Osteocyte (in vitro differentiated cells): ENCODE data around the gene STING1. TPM values are rescaled to one million over a fixed set of nuclear protein-coding genes. Genes with fewer than 3 reads are reported as not detected.
"Not testable (repeated sequence)": the region's sequence is repeated elsewhere in the genome, so short reads cannot be mapped to it uniquely, and the experiment has no call there.

Source experiments
- DNase-seq: peaks from one replicate; pipeline ENCODE4 v3.0.0; 2021; ENCODE audit warnings: mixed read lengths; ENCODE audit not compliant: unreplicated experiment; ENCODE audit errors: extremely low spot score
- H3K27ac Mint-ChIP-seq: one replicate; pipeline ENCODE4 v1.8.0; 2021; ENCODE audit warnings: mild to moderate bottlenecking, mixed read lengths; ENCODE audit not compliant: unreplicated experiment
- H3K27me3 Mint-ChIP-seq: one replicate; pipeline ENCODE4 v1.8.0; 2021; ENCODE audit warnings: mixed read lengths; ENCODE audit not compliant: unreplicated experiment
- H3K36me3 Mint-ChIP-seq: one replicate; pipeline ENCODE4 v1.8.0; 2021; ENCODE audit warnings: mixed read lengths; ENCODE audit not compliant: unreplicated experiment
- H3K4me1 Mint-ChIP-seq: one replicate; pipeline ENCODE4 v1.8.0; 2021; ENCODE audit warnings: mixed read lengths; ENCODE audit not compliant: unreplicated experiment
- H3K4me3 Mint-ChIP-seq: one replicate; pipeline ENCODE4 v1.8.0; 2021; ENCODE audit warnings: mild to moderate bottlenecking, moderate library complexity, mixed read lengths; ENCODE audit not compliant: unreplicated experiment
- H3K9me3 Mint-ChIP-seq: one replicate; pipeline ENCODE4 v1.8.0; 2021; ENCODE audit warnings: mixed read lengths; ENCODE audit not compliant: unreplicated experiment
- total RNA-seq: library from RNA; stranded (reverse); gene quantifications from 2 replicates; pipeline ENCODE4 v1.2.1, GENCODE V29; 2021
- TF ChIP-seq, protein P1 (sequence below): fragments of 200-600 bp; sonication (generic); IDR thresholded peaks from 2 replicates; pipeline ENCODE4 v1.5.0; 2021; ENCODE audit warnings: antibody characterized with exemption, mild to moderate bottlenecking, moderate library complexity

STING1 gene
- total RNA-seq, 1 donor from 2014 or later, result 61.6 TPM

- Mint-ChIP-seq H3K4me3 (no peak overlapping the region), H3K27me3 (no peaks in the 10 kb centered on the region), H3K4me1 (peaks cover 12% of the 10 kb centered on the region), H3K27ac (no peak overlapping the region), H3K9me3 (no peaks in the 10 kb centered on the region), H3K36me3 (no peaks in the 10 kb centered on the region)
- DNase-seq, result no peak
- TF ChIP-seq, protein P1, sequence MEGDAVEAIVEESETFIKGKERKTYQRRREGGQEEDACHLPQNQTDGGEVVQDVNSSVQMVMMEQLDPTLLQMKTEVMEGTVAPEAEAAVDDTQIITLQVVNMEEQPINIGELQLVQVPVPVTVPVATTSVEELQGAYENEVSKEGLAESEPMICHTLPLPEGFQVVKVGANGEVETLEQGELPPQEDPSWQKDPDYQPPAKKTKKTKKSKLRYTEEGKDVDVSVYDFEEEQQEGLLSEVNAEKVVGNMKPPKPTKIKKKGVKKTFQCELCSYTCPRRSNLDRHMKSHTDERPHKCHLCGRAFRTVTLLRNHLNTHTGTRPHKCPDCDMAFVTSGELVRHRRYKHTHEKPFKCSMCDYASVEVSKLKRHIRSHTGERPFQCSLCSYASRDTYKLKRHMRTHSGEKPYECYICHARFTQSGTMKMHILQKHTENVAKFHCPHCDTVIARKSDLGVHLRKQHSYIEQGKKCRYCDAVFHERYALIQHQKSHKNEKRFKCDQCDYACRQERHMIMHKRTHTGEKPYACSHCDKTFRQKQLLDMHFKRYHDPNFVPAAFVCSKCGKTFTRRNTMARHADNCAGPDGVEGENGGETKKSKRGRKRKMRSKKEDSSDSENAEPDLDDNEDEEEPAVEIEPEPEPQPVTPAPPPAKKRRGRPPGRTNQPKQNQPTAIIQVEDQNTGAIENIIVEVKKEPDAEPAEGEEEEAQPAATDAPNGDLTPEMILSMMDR, result no peak
These were observed 5.7 kb upstream of the STING1 start for GRCh38 chr5:139488260-139488659.

DNA sequence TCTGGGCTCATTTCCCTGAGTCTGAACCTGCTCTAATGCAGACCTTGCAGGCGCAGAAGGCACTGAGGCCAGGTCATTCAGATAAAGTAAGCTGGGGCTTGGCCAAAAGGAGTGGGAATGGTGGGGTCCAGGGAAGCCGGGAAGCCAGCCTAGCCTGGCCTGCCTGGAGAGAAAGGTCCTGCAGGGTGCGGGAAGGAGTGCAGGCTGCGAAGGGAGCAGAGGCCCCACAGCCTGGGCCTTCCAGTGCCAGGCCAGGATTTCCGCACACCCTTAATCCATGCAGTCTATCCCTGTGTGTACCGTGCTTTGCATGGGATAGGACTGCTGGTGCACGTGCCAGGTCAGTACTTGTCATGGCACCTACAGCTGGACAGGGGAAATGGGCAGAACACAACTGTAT is 3.6 kb upstream of the STING1 start:
- H3K9me3 Mint-ChIP-seq, result no peaks in the 10 kb centered on the region
- TF ChIP-seq, protein P1, result no peak
- H3K27ac Mint-ChIP-seq, result no peak overlapping the region
- peaks cover 20% of the 10 kb centered on the region for H3K4me1 Mint-ChIP-seq
- H3K36me3 Mint-ChIP-seq, result no peaks in the 10 kb centered on the region
- DNase-seq, result no peak
- no peak overlapping the region for H3K4me3 Mint-ChIP-seq
- no peaks in the 10 kb centered on the region for H3K27me3 Mint-ChIP-seq

DNA sequence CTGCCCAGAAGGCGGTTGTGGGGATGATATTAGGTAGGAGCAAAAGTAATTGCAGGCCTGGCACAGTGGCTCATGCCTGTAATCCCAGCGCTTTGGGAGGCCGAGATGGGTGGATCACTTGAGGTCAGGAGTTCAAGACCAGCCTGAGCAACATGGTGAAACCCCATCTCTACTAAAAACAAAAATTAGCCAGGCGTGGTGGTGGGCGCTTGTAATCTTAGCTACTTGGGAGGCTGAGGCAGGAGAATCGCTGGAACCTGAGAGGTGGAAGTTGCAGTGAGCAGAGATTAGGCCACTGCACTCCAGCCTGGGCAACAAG is 291 bp upstream of the STING1 start:
- DNase-seq, H3K36me3 Mint-ChIP-seq, H3K9me3 Mint-ChIP-seq, H3K27me3 Mint-ChIP-seq: not testable (repeated sequence)
- Mint-ChIP-seq H3K27ac (peak overlapping the region; percentile 98), H3K4me3 (peak overlapping the region; percentile 70), H3K4me1 (peaks cover 27% of the 10 kb centered on the region)

DNA sequence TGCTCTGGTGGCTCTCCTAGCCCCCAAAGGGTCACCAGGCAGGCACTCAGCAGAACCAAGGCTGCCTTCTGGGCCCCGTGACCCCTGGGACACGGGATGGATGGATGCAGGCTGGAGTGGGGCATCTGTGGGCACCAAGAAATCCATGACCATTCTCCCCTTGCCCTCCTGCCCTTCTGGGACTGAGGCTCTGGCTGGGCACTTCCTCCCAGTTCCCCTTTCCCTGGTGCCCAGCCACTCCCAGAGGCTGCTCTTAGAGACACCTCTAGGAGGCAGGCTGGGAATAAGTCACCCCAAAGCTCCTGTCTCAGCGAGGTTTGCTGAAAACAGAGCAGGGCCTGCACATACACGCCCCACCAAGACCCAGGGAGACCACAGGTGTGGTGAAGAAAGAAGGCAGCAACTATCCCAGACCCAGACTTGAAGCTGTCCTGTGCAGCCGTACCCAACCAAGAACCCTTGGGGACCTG is 943 bp downstream of the STING1 start:
- no peaks in the 10 kb centered on the region for H3K9me3 Mint-ChIP-seq
- DNase-seq, result no peak
- TF ChIP-seq, protein P1, result peak; percentile 17
- H3K4me1 Mint-ChIP-seq, result peaks cover 27% of the 10 kb centered on the region
- H3K27ac Mint-ChIP-seq, result peak overlapping the region; percentile 98
- peak overlapping the region; percentile 70 for H3K4me3 Mint-ChIP-seq
- peaks cover 8% of the 10 kb centered on the region for H3K36me3 Mint-ChIP-seq
- no peaks in the 10 kb centered on the region for H3K27me3 Mint-ChIP-seq

DNA sequence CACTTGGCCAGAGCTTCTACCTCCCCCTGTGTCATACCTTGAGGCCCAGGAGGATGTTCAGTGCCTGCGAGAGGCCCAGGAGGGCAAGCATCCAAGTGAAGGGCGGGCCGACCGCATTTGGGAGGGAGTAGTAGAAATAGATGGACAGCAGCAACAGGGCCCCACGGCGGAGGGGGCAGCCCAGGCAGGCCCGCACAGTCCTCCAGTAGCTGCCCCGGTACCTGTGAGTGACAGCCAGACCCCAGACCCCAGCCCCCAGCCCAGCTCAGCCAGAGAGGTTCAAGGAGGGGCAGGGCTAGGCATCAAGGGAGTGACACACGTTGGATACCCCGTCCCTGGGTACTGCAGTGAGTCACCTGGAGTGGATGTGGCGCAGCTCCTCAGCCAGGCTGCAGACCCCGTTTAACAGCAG is 1.4 kb downstream of the STING1 start:
- Mint-ChIP-seq H3K27me3 (no peaks in the 10 kb centered on the region), H3K9me3 (no peaks in the 10 kb centered on the region), H3K4me1 (peaks cover 27% of the 10 kb centered on the region), H3K4me3 (peak overlapping the region; percentile 70), H3K36me3 (peaks cover 8% of the 10 kb centered on the region), H3K27ac (peak overlapping the region; percentile 60)
- DNase-seq, result no peak
- TF ChIP-seq, protein P1, result no peak

DNA sequence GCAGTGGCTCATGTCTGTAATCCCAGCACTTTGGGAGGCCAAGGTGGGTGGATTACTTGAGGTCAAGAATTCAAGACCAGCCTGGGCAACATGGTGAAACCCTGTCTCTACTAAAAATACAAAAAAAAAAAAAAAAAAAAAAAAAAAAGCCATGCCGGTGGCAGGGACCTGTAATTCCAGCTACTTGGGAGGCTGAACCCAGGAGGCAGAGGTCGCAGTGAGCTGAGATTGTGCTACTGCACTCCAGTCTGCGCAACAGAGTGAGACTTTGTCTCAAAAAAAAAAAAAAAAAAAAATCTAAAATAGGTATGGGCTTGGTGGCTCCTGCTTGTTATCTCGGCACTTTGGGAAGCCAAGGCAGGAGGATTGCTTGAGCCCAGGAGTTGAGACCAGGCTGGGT is 2.8 kb downstream of the STING1 start:
- not testable (repeated sequence) for H3K4me3 Mint-ChIP-seq, H3K27ac Mint-ChIP-seq, H3K9me3 Mint-ChIP-seq, H3K27me3 Mint-ChIP-seq, DNase-seq
- Mint-ChIP-seq H3K36me3 (peaks cover 13% of the 10 kb centered on the region), H3K4me1 (peaks cover 32% of the 10 kb centered on the region)

DNA sequence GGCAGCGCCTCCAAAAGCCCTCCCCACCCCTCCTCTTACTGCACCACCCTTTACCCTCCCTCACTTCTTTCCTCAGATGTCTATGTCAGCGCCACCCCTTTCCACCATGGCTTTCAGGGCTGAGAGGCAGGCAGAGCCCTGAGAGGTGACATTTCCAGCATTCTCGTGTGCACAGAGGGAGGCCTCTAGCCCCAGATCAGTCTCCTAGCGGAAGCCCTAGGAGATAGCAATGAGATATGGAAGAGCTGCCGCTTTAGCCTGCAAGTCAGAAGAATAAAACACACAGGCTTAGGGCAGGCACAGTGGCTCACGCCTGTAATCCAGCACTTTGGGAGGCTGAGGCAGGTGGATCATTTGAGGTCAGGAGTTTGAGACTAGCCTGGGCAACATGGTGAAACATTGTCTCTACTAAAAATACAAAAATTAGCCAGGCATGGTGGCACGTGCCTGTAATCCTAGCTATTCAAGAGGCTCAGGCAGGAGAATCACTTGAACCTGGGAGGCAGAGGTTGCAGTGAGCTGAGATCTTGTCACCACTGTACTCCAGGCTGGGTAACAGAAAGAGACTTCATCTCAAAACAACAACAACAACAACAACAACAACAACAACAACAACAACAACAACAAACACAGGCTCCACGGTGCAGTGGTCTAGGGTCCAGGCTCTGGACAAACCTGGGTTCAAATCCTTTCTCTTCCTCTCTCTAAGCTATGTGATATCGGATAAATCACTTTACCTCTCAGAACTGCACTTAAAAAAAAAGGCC is 3.7 kb downstream of the STING1 start:
- H3K27ac Mint-ChIP-seq, DNase-seq, H3K27me3 Mint-ChIP-seq, H3K9me3 Mint-ChIP-seq, H3K4me3 Mint-ChIP-seq: not testable (repeated sequence)
- Mint-ChIP-seq H3K4me1 (peaks cover 35% of the 10 kb centered on the region), H3K36me3 (peaks cover 13% of the 10 kb centered on the region)
